ENCODE results near the gene PHGDH. TPM values are rescaled to one million over a fixed set of nuclear protein-coding genes. Genes with fewer than 3 reads are reported as not detected.

Gene PHGDH
- total RNA-seq, 4 donors from 2014 or later, result 5.5 to 12.7 (median 7.2) TPM

GRCh38 chr1:119783354-119784185, 71.8 kb downstream of the PHGDH start:
- TF ChIP-seq CTCF (IDR thresholded peaks at IDR 0.05; ENCODE audit: low read depth), result no peak

- TF ChIP-seq CTCF (IDR thresholded peaks at IDR 0.05; ENCODE audit: low read depth), result no peak
Observed at GRCh38 chr1:119784191-119784781, 72.6 kb downstream of the PHGDH start.

- TF ChIP-seq CTCF (IDR thresholded peaks at IDR 0.05; ENCODE audit: low read depth), result no peak
Observed at GRCh38 chr1:119787776-119788175, 76.0 kb downstream of the PHGDH start.

GRCh38 chr1:119790451-119791198, 78.9 kb downstream of the PHGDH start:
- TF ChIP-seq CTCF (IDR thresholded peaks at IDR 0.05; ENCODE audit: low read depth), result no peak

GRCh38 chr1:119791377-119791776, 79.6 kb downstream of the PHGDH start:
- TF ChIP-seq CTCF (IDR thresholded peaks at IDR 0.05; ENCODE audit: low read depth), result no peak

Other genes starting within 250 kb of the PHGDH start
- gene HSD3B1, start 204.7 kb upstream of the PHGDH start, total RNA-seq, result under 1 TPM in 1 of 4 donors, not detected in 3; 0.94 TPM
- 10 to 100 TPM in 2 of 4 donors, 1 to 10 TPM in 2; 6.4 to 12.7 (median 10.2) TPM for gene ZNF697, start 63.7 kb upstream of the PHGDH start, total RNA-seq
- under 1 TPM in 2 of 4 donors, not detected in 2; 0.34 to 0.49 TPM for gene HMGCS2, start 57.0 kb downstream of the PHGDH start, total RNA-seq
- not detected for gene REG4, start 99.5 kb downstream of the PHGDH start, total RNA-seq
- gene ADAM30, start 184.6 kb downstream of the PHGDH start, total RNA-seq, result not detected

Data from subcutaneous adipose tissue (tissue), 4 donors.